Pons (tissue), 1 donor: ENCODE data around the gene PXMP4.
A peak's percentile ranks its signal among the peaks of the same experiment; 100 is the strongest.
"Not testable (repeated sequence)": the region's sequence is repeated elsewhere in the genome, so short reads cannot be mapped to it uniquely, and the experiment has no call there.

Experiments
- DNase-seq: peaks from one replicate; pipeline ENCODE4 v3.0.0-alpha.2; 2016; ENCODE audit warnings: low spot score

The PXMP4 gene

GRCh38 chr20:33703498-33704137, 16.5 kb downstream of the PXMP4 start:
- no peak for DNase-seq

GRCh38 chr20:33702861-33703260, 17.2 kb downstream of the PXMP4 start:
- DNase-seq, result no peak

- DNase-seq, result no peak
These were observed 18.3 kb downstream of the PXMP4 start for GRCh38 chr20:33701629-33702450.

DNA sequence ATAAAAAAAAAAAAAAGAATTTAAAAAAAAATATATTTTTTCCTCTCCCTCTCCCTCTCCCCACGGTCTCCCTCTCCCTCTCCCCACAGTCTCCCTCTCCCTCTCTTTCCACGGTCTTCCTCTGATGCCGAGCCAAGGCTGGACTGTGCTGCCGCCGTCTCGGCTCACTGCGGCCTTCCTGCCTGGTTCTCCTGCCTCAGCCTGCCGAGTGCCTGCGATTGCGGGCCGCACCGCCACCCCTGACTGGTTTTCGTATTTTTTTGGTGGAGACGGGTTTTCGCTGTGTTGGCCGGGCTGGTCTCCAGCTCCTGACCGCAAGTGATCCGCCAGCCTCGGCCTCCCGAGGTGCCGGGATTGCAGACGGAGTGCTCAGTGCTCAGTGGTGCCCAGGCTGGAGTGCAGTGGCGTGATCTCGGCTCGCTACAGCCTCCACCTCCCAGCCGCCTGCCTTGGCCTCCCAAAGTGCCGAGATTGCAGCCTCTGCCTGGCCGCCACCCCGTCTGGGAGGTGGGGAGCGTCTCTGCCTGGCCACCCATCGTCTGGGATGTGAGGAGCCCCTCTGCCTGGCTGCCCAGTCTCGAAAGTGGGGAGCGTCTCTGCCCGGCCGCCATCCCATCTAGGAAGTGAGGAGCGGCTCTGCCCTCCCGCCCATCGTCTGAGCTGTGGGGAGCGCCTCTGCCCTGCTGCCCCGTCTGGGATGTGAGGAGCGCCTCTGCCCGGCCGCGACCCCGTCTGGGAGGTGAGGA, 19.2 kb downstream of the PXMP4 start:
- not testable (repeated sequence) for DNase-seq

DNA sequence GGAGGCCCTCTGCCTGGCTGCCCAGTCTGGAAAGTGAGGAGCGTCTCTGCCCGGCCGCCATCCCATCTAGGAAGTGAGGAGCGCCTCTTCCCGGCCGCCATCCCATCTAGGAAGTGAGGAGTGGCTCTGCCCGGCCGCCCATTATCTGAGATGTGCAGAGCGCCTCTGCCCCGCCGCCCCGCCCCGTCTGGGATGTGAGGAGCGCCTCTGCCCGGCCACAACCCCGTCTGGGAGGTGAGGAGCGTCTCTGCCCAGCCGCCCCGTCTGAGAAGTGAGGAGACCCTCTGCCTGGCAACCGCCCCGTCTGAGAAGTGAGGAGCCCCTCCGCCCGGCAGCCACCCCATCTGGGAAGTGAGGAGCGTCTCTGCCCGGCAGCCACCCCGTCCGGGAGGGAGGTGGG, 21.1 kb downstream of the PXMP4 start:
- not testable (repeated sequence) for DNase-seq

- DNase-seq, result peak; percentile 63
These were observed 23.0 kb downstream of the PXMP4 start for GRCh38 chr20:33697129-33697528.

DNA sequence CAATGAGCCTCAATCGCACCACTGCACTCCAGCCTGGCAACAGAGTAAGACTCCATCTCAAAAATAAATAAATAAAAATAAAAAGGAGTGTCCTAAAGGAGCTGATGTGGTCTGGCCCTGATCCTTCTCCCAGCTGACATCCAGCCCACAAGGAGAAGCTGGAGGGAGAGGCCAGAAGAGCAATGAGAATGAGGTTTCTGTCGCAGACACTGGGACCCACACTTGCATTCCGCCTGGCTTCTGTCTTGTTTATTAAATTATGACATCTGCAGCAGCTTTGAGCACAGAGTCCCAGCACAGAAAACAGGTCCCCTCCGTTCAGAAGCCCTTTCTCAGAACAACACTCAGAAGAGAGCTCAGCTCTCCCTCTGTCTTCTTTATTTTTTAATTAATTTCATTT, 23.7 kb downstream of the PXMP4 start:
- DNase-seq, result no peak

GRCh38 chr20:33694639-33695012, 25.5 kb downstream of the PXMP4 start:
- no peak for DNase-seq

DNA sequence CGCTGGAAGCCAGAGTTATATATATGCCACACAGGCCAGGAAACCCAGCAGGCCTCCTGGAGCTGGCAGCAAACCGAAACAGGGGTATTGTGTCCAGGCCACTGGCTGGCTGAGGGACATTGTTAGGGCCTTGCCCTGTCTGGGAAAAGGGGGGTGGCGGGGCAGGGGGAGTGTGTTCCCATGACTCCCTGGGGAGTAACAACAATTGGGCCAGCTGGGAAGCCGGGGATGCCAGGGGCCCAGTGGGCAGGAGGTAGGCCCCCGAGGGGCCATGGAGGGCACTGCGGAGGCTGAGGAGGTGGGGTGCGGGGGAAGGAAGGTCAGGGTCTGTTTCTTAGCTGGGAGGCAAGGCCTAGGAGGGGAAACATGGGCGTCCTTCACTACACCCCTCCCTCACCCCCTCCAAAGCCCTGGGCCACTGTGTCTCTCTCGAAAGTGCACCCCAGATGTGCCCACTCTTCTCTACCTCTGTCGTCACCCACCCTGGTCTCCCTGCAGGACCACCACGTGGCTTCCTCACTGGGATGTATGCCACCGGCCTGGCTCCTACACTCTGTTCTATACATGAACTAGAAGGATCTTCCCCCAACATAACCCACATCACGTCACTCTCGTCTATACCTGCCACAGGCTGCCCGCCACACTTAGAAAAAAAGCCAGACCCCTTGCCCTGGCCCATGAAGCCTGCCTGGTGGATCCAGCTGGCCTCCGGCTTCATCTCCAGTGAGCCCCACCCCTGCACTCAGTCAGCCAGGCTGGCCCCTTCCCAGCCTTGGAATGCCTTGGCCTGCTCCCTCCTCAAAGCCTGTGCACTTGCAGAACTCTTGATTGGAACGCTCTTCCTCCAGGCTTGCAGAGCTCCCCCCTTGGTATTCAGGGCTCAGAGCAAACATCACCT, 26.1 kb downstream of the PXMP4 start:
- DNase-seq, result peak; percentile 85

GRCh38 chr20:33693289-33693688, 26.8 kb downstream of the PXMP4 start:
- DNase-seq, result no peak

DNA sequence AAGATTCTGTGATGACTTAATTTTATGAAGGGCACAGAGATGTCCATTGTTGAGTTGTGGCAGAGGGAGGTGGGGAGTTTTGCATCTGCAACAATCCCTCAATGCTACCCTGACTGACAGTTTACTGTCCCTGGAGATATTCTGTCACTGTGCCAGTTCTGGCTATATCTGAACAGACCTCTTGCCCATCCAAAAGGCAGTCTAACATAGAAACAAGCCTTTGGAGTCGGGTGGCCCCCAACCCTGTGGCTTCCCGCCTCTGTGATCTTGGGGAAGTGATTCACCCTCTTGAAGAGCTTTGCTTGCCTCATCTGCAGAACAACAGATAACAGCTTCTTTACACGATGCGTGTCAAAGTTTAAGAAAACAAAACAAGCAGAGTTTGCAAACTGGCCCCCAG, 30.1 kb downstream of the PXMP4 start:
- peak; percentile 87 for DNase-seq

- no peak for DNase-seq
These were observed 30.6 kb downstream of the PXMP4 start for GRCh38 chr20:33689493-33689892.

DNA sequence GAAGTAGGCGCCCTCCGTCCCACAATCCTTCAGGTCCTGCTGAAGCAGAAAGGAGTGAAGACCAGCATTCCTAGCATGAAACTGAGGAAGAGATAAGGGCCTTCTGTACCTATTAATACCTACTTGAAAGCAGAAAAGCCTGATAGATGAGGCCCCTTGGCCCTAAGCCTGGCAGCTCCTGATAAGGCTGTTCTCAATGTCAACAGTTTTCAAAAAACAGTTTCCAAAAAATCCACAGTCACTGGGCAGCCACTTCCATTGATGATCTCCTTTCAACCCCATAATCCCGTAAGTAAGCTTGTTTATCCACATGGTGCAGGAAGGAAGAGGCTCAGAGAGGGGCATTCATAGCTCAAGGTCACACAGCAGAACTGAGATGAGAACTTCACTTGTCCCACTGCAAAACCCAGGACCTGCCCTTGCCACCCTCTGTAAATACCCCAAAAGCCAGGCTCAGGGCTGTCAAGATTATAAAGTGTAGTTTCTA, 31.1 kb downstream of the PXMP4 start:
- DNase-seq, result no peak

DNA sequence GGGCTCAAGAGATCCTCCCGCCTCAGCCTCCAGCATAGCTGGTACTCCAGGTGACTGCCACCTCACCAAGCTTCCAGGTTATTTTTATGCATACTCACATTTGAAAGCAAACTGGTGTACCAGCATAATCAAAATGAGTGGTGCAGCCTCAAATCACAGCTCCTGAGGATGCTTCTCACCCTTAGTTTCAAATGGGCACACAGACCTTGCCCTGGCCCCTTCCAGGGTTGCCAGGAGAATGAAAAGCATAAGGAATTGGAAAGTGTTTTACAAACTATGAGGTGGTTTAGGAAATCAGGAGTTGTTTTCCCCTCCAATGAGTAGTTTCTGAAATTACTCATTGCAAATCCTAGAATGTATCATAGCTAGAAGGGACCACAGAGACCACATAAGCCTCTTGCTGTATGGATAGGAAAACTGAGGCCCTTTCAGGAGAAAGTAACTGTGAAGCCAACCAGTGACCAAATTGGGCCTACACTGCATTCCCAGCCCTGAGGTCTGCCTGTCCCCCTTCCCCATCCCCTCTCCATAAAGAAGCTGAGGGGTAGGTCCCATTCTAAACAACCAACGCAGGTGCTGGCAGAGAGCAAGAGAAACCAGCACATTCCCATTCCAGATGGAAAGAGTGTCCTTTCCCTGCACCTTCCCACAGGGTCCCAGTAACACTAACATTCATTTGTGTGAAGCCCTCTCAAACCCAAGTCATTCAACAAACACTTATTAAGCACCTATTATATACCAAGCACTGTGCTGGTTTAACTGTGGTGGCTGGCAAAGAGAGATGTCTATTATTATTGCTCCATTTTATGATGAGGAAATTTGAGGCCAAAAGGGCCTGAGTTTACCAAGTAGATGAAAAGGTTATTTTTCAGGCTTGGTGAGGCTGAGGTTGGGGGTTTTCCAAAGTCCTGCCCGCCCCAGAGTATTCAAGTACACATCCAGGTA, 31.8 kb downstream of the PXMP4 start:
- no peak for DNase-seq

DNA sequence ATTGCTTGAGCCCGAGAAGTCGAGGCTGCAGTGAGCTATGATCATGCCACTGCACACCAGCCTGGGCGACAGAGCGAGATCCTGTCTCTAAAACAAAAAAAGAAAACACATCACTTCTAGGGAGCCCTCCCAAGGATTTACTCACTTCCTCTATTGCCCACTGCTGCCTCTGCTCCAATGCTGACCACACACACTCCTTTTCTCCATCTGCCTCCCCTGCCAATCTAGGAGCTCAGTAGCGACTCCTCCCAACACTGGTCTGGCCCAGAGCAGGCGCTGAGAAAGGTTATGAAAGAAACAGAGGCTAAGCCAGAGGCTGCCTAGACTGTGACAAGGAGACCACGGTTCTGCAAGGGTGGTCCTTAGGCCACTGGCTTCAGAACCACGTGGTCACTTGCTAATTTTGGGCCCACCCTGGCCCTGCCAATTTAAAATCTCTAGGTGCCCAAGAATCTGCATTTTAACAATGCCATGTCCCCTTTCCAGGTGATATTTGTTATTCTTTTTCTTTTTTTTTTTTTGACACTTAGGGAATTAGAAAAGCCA, 32.7 kb downstream of the PXMP4 start:
- no peak for DNase-seq

- no peak for DNase-seq
These were observed 33.1 kb downstream of the PXMP4 start for GRCh38 chr20:33686984-33687366.

GRCh38 chr20:33686100-33686983, 33.8 kb downstream of the PXMP4 start, which contains the start of gene E2F1:
Gene E2F1 (minus strand): TSS chr20:33686385. CDS start chr20:33686264, 121 bp downstream.
- DNase-seq, result peak; percentile 89

DNA sequence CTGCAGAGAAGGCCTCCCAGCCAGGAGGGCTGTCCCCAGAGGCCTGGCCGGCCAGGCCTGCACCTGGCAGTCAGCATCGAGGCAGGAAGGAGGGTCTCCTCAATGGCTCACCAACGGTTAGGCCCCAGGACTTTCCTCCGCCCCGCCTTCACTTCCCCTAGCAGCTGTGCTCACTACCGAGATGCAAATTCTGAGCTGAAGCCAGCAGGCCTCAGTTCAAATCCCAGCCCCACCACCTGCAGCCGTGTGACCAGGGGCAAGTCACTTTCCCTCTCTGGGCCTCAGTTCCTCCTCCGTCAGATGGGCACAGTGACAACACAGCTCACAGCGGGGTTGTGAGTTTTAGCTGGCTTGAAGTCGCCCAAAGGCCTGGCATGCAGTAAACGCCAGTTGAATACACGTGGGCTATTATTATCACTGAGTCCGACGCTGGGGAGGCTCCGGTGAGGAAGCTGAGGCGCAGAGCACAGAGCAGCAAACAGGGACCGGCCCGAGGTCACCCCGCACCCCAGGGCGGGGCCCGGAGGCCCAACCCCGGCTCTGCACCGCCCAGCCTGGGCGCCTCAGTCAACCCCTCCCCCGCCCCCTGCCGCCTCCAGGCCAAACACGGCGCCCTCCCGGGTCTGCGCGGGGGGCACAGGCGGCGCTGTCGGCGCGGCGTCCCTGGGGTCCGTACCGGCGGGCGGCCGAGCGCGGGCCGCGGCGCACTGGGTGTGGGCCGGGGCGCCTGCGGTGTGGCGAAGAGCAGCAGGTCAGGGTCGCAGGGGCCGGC, 34.6 kb downstream of the PXMP4 start:
- no peak for DNase-seq
